Pancreas (tissue), 10 donors: ENCODE results near the gene DDAH1. TPM values are rescaled to one million over a fixed set of nuclear protein-coding genes. Genes with fewer than 3 reads are reported as not detected.
"Not testable (repeated sequence)": the region's sequence is repeated elsewhere in the genome, so short reads cannot be mapped to it uniquely, and the experiment has no call there.

Experiments
- ATAC-seq, 4 donors: fragments of 200-7000 bp; cut with Tn5 transposase; one replicate each; pipeline versions ENCODE4 v1.8.0 to v1.9.1; 2020; ENCODE audit warnings: mild to moderate bottlenecking in 4 of 4, moderate library complexity in 4 of 4
- DNase-seq, 6 donors: peaks; one replicate each; pipeline ENCODE4 v3.0.0-alpha.2; 2020
- FAIRE-seq: peaks from 2 replicates; lab custom pipeline; 2012; peaks lifted over from hg19 to GRCh38; lab: Jason Lieb, UNC
- H3K27ac ChIP-seq, 4 donors: fragments of 200-600 bp; sonication (generic); 1 replicate in 3 of 4; 2 replicates in 1 of 4; pipeline versions ENCODE4 v1.5.0 to v1.8.0; 2020
- H3K27me3 ChIP-seq, 4 donors: fragments of 200-600 bp; one replicate each; pipeline ENCODE4 v1.8.0; 2021
- H3K36me3 ChIP-seq, 3 donors: fragments of 200-600 bp; sonication (generic) in 1 of 3; one replicate each; pipeline versions ENCODE4 v1.5.0 to v1.8.0; 2020 to 2021
- H3K4me1 ChIP-seq, 3 donors: fragments of 200-600 bp; one replicate each; pipeline ENCODE4 v1.8.0; 2021
- H3K4me3 ChIP-seq, 4 donors: fragments of 200-600 bp; sonication (generic) in 2 of 4; one replicate each; pipeline versions ENCODE4 v1.5.0 to v1.8.0; 2020 to 2021
- H3K9me3 ChIP-seq, 4 donors: fragments of 200-600 bp; one replicate each; pipeline ENCODE4 v1.8.0; 2021
- WGBS, 2 donors: extraction: QIAGEN DNeasy Blood & Tissue Kit; methylation state at CpG; one replicate each; pipeline ENCODE4 v1.1.7; 2013; 5-methylcytosine and 5-hydroxymethylcytosine counted together
- intact Hi-C, 3 donors: fragments of 100-400 bp; cut with DNase I; formaldehyde crosslinking; loops; one replicate each; pipeline versions ENCODE4 v1.11.1 to v1.14.2; 2022
- polyA plus RNA-seq, 2 donors: library from polyadenylated mRNA; stranded (reverse); fragments of 200-250 nt; gene quantifications; one replicate each; pipeline ENCODE4 v1.2.3, GENCODE V29; 2013
- total RNA-seq, 6 donors: library from RNA; stranded (reverse); fragmentation: NEBNext Ultra II Directional in 4 of 6; extraction: Animal tissue kit (Norgen Biotek cat#: 25700) in 4 of 6; gene quantifications; one replicate each; pipeline versions ENCODE4 v1.2.1 to v1.2.4, GENCODE V29; 2021 to 2023
- TF ChIP-seq, protein P1 (sequence below), 4 donors: fragments of 200-600 bp; sonication (generic) in 3 of 4; IDR thresholded peaks; one replicate each; pipeline versions ENCODE4 v1.5.0 to v1.8.0; 2021; ENCODE audit warnings: antibody characterized with exemption in 4 of 4
- donor health status: healthy with polysubstance abuse.
- donor health status: DM: no; HTN: no; CAD: no; lungs with moderate emphysema.
- donor health status: DM: no; HTN: no; CAD: no.
- donor health status: control.
- donor health status: control.
- donor health status: Bipolar disorder and iron deficiency.
- donor health status: DM: yes; HTN: yes; CAD: no.
- donor health status: DM: no; HTN: no; CAD: no.
- donor health status: DM: no; HTN: no; CAD: no.
- donor health status: DM: yes; HTN: yes; CAD: no.

The DDAH1 gene
- total and polyA plus RNA-seq, 8 donors = 8.1 to 34.2 (median 22.2) TPM

DNA sequence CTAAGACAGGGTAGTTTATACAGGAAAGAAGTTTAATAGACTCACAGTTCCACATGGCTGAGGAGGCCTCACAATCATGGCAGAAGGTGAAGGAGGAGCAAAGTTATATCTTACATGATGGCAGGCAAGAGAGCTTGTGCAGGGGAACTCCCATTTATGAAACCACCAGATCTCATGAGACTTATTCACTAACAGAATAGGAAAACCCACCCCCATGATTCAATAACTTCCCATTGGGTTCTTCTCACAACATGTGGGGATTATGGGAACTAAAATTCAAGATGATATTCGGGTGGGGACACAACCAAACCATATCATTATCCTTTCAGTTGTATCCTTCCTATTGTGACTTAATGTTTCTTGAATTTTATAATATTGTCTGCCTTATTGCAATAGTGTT, 13.4 kb upstream of the DDAH1 start:
- intact Hi-C loops = no loop called here
- Histone ChIP-seq H3K9me3 (no peaks in the 10 kb centered on the region), H3K27me3 (no peaks in the 10 kb centered on the region), H3K27ac (no peak overlapping the region), H3K4me3 (no peak overlapping the region), H3K36me3 (no peaks in the 10 kb centered on the region), H3K4me1 (no peaks in the 10 kb centered on the region)
- TF ChIP-seq, protein P1, sequence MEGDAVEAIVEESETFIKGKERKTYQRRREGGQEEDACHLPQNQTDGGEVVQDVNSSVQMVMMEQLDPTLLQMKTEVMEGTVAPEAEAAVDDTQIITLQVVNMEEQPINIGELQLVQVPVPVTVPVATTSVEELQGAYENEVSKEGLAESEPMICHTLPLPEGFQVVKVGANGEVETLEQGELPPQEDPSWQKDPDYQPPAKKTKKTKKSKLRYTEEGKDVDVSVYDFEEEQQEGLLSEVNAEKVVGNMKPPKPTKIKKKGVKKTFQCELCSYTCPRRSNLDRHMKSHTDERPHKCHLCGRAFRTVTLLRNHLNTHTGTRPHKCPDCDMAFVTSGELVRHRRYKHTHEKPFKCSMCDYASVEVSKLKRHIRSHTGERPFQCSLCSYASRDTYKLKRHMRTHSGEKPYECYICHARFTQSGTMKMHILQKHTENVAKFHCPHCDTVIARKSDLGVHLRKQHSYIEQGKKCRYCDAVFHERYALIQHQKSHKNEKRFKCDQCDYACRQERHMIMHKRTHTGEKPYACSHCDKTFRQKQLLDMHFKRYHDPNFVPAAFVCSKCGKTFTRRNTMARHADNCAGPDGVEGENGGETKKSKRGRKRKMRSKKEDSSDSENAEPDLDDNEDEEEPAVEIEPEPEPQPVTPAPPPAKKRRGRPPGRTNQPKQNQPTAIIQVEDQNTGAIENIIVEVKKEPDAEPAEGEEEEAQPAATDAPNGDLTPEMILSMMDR (IDR thresholded peaks at IDR 0.05) = no peak
- FAIRE-seq (no peak), DNase-seq (no peak), ATAC-seq (no peak)
- WGBS, 2 donors = 66 to 67% methylated on average over 1 of the region's 1 CpG

DNA sequence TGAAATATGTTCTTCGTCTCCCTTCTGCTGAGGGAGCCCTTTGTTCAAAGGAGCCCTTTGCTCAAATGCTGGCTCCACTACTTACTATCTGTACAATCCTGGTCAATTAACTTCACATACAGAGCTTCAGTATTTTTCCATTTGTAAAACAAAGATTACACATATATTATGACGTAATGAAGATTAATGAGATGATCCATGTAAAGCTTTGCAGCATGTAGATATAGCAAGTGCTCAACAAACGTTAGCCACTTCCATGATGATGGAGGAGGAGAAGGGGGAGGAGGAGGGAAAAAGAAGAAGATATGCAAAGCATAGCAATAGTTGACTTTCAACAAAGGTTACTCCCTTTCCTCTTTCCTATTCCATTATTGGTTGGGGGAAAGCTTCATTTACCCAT, 10.1 kb upstream of the DDAH1 start:
- TF ChIP-seq, protein P1 (IDR thresholded peaks at IDR 0.05) = no peak
- no peak overlapping the region for H3K27ac ChIP-seq
- 77 to 79% methylated on average over 3 of the region's 3 CpGs for WGBS, 2 donors
- ATAC-seq (no peak), FAIRE-seq (no peak), DNase-seq (no peak)
- intact Hi-C loops = no loop called here
- no peaks in the 10 kb centered on the region for H3K9me3 ChIP-seq
- H3K27me3 ChIP-seq = no peaks in the 10 kb centered on the region
- H3K36me3 ChIP-seq = no peaks in the 10 kb centered on the region
- H3K4me1 ChIP-seq = no peaks in the 10 kb centered on the region
- no peak overlapping the region for H3K4me3 ChIP-seq

DNA sequence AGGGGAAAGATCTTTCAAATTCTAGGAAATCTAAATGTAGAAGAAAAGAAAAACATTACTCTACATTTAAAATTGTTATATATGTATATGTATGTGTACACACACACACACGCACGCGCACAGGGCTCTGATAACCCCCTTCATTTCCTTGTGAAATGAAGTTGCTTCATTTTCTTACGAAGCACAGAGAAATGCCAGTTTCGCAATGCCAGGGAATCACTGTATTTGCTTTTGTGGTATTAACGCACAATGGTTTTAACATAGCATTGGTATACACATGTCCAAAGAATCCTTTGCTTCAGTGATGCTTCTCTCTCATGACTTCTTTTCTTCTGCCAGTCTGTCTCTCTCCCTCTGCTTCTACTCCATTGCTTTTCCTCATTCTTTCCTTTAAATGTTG, 8.4 kb upstream of the DDAH1 start:
- DNase-seq = no peak
- no peaks in the 10 kb centered on the region for H3K36me3 ChIP-seq
- no peak for ATAC-seq
- intact Hi-C loops = no loop called here
- H3K27me3 ChIP-seq = no peaks in the 10 kb centered on the region
- FAIRE-seq = no peak
- no peak overlapping the region for H3K4me3 ChIP-seq
- WGBS, 2 donors = 74% methylated on average over 6 of the region's 6 CpGs
- H3K27ac ChIP-seq = no peak overlapping the region
- H3K9me3 ChIP-seq = no peaks in the 10 kb centered on the region
- H3K4me1 ChIP-seq = no peaks in the 10 kb centered on the region
- TF ChIP-seq, protein P1 (IDR thresholded peaks at IDR 0.05) = no peak

DNA sequence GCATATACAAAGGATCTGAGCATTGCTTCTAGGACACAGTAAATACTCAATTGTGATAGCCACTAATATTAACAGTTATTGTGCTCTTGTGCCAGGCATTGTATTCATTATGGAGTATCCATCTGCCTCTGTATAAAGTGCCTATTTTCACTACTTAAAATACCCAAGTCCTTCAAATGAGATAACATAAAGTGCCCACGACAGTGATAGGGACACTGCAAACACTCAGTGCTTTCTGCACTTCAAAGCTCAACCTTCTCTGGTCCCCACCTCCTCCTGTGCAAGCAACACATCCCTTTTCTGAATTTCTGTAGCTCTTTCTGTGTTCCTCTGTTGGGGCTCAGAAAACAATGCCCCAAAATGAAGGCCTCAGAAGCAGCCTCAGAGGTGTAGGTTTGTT, 6.6 kb upstream of the DDAH1 start:
- ATAC-seq = no peak
- FAIRE-seq = no peak
- no peak overlapping the region for H3K27ac ChIP-seq
- TF ChIP-seq, protein P1 (IDR thresholded peaks at IDR 0.05) = no peak
- 43 to 62% methylated on average over 1 of the region's 1 CpG for WGBS, 2 donors
- no peaks in the 10 kb centered on the region for H3K27me3 ChIP-seq
- no peak overlapping the region for H3K4me3 ChIP-seq
- DNase-seq = no peak
- H3K9me3 ChIP-seq = no peaks in the 10 kb centered on the region
- no peaks in the 10 kb centered on the region for H3K36me3 ChIP-seq
- intact Hi-C loops = no loop called here
- no peaks in the 10 kb centered on the region for H3K4me1 ChIP-seq

DNA sequence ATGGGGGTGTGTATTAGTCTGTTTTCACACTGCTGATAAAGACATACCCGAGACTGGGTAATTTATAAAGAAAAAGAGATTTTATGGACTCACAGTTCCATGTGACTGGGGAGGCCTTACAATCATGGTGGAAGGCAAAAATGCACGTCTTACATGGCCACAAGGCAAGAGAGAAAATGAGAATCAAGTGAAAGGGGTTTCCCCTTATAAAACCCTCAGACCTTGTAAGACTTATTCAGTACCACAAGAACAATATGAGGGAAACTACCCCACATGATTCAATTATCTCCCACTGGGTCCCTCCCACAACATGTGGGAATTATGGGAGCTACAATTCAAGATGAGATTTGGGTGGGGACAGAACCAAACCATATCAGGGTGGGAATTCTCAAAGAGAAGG, 5.2 kb upstream of the DDAH1 start:
- H3K9me3 ChIP-seq, FAIRE-seq, H3K36me3 ChIP-seq, DNase-seq, H3K4me1 ChIP-seq, H3K4me3 ChIP-seq, H3K27ac ChIP-seq, H3K27me3 ChIP-seq, intact Hi-C loops, ATAC-seq: not testable (repeated sequence)
- WGBS, 2 donors = 65 to 70% methylated on average over 2 of the region's 2 CpGs
